Stomach (tissue), 4 donors: ENCODE data around the gene LITAF.

Source experiments
- CTCF ChIP-seq, 7 experiments: fragments of 450-650 bp in 4 of 7; fragments of 200-600 bp in 3 of 7; sonication (generic) in 3 of 7; IDR thresholded peaks; one replicate each; pipeline ENCODE4 v1.5.1; 2016 to 2019; ENCODE audit warnings: antibody characterized with exemption in 7 of 7, control low read depth in 2 of 7, mild to moderate bottlenecking in 1 of 7
- EP300 ChIP-seq: sonication (generic); formaldehyde crosslinking; IDR thresholded peaks from one replicate; pipeline ENCODE4 v1.6.1; 2017; ENCODE audit warnings: antibody characterized with exemption
- POLR2A ChIP-seq, 4 donors: fragments of 450-650 bp; IDR thresholded peaks; one replicate each; pipeline ENCODE4 v1.6.1; 2016; ENCODE audit warnings: antibody characterized with exemption in 4 of 4, control low read depth in 2 of 4, mild to moderate bottlenecking in 1 of 4, moderate library complexity in 1 of 4
- POLR2AphosphoS5 ChIP-seq, 3 donors: sonication (generic); formaldehyde crosslinking; IDR thresholded peaks; one replicate each; pipeline ENCODE4 v1.6.1; 2016; ENCODE audit warnings: antibody characterized with exemption in 3 of 3

- TF ChIP-seq POLR2A (IDR thresholded peaks at IDR 0.05) (no peak), CTCF (IDR thresholded peaks at IDR 0.05) (no peak), EP300 (no peak), POLR2AphosphoS5 (IDR thresholded peaks at IDR 0.05) (no peak)
Measured at GRCh38 chr16:11534262-11534661, 52.5 kb downstream of the LITAF start.
